Right atrium auricular region (tissue), 2 donors: ENCODE measurements around the gene C7orf25. TPM values are rescaled to one million over a fixed set of nuclear protein-coding genes. Genes with fewer than 3 reads are reported as not detected.

ENCODE experiments used
- DNase-seq: peaks from one replicate; pipeline ENCODE4 v3.0.0-alpha.2; 2019; ENCODE audit warnings: low spot score
- H3K27ac ChIP-seq, 2 donors: fragments of 200-600 bp; sonication (generic); 1 replicate in 1 of 2; 2 replicates in 1 of 2; pipeline ENCODE4 v1.5.1; 2016 to 2019
- H3K27me3 ChIP-seq, 2 donors: fragments of 200-600 bp; sonication (generic); one replicate each; pipeline versions ENCODE4 v1.5.1 to v1.6.0; 2017 to 2019
- H3K36me3 ChIP-seq: fragments of 200-600 bp; sonication (generic); one replicate; pipeline ENCODE4 v1.5.1; 2016
- H3K4me1 ChIP-seq, 2 donors: fragments of 200-600 bp; sonication (generic); one replicate each; pipeline versions ENCODE4 v1.5.1 to v1.6.0; 2017 to 2019
- H3K4me3 ChIP-seq, 2 donors: fragments of 200-600 bp; sonication (generic); 1 replicate in 1 of 2; 2 replicates in 1 of 2; pipeline ENCODE4 v1.5.1; 2017 to 2019; ENCODE audit warnings: mild to moderate bottlenecking in 1 of 2, moderate library complexity in 1 of 2
- H3K9me3 ChIP-seq, 2 donors: fragments of 200-600 bp; sonication (generic); one replicate each; pipeline ENCODE4 v1.5.1; 2019
- CTCF ChIP-seq, 2 donors: fragments of 200-600 bp; sonication (generic); IDR thresholded peaks; one replicate each; pipeline ENCODE4 v1.5.1; 2019; ENCODE audit warnings: antibody characterized with exemption in 2 of 2
- total RNA-seq, 2 donors: library from RNA; depleted of rRNA; stranded (reverse); fragments of >200 nt; gene quantifications; one replicate each; pipeline ENCODE4 v1.1.0, GENCODE V29; 2016

Gene C7orf25
- total RNA-seq, 2 donors from 2014 or later = 4.4 to 10.6 TPM

- no peak for DNase-seq
- Histone ChIP-seq H3K27me3 (no peaks in the 10 kb centered on the region), H3K36me3 (no peaks in the 10 kb centered on the region), H3K4me3 (no peak overlapping the region), H3K9me3 (no peaks in the 10 kb centered on the region), H3K4me1 (no peaks in the 10 kb centered on the region), H3K27ac (no peak overlapping the region)
- TF ChIP-seq CTCF (IDR thresholded peaks at IDR 0.05) = no peak
These were observed 42.1 kb upstream of the C7orf25 start for GRCh38 chr7:42953994-42954393.

GRCh38 chr7:42952328-42952727 is 40.5 kb upstream of the C7orf25 start:
- no peak overlapping the region for H3K4me3 ChIP-seq
- no peaks in the 10 kb centered on the region for H3K27me3 ChIP-seq
- no peak for TF ChIP-seq CTCF (IDR thresholded peaks at IDR 0.05)
- no peaks in the 10 kb centered on the region for H3K9me3 ChIP-seq
- H3K4me1 ChIP-seq = no peaks in the 10 kb centered on the region
- no peak for DNase-seq
- H3K27ac ChIP-seq = no peak overlapping the region
- no peaks in the 10 kb centered on the region for H3K36me3 ChIP-seq

- no peaks in the 10 kb centered on the region for H3K27me3 ChIP-seq
- no peaks in the 10 kb centered on the region for H3K4me1 ChIP-seq
- H3K4me3 ChIP-seq = no peak overlapping the region
- TF ChIP-seq CTCF (IDR thresholded peaks at IDR 0.05) = no peak
- no peak overlapping the region for H3K27ac ChIP-seq
- no peak for DNase-seq
- H3K36me3 ChIP-seq = no peaks in the 10 kb centered on the region
- no peaks in the 10 kb centered on the region for H3K9me3 ChIP-seq
These were observed 38.5 kb upstream of the C7orf25 start for GRCh38 chr7:42950417-42950816.

- no peak for TF ChIP-seq CTCF (IDR thresholded peaks at IDR 0.05)
- H3K4me1 ChIP-seq = no peaks in the 10 kb centered on the region
- DNase-seq = no peak
These were observed 35.7 kb upstream of the C7orf25 start for GRCh38 chr7:42947521-42947920.

GRCh38 chr7:42946627-42946950 is 34.7 kb upstream of the C7orf25 start:
- DNase-seq = no peak
- H3K4me3 ChIP-seq = no peak overlapping the region
- TF ChIP-seq CTCF (IDR thresholded peaks at IDR 0.05) = no peak
- H3K36me3 ChIP-seq = no peaks in the 10 kb centered on the region
- no peaks in the 10 kb centered on the region for H3K4me1 ChIP-seq
- no peaks in the 10 kb centered on the region for H3K27me3 ChIP-seq
- H3K9me3 ChIP-seq = no peaks in the 10 kb centered on the region
- H3K27ac ChIP-seq = no peak overlapping the region

More at GRCh38 chr7:42947521-42947920, 35.7 kb upstream of the C7orf25 start:
- Histone ChIP-seq H3K9me3 (no peaks in the 10 kb centered on the region), H3K27ac (no peak overlapping the region), H3K36me3 (no peaks in the 10 kb centered on the region), H3K27me3 (no peaks in the 10 kb centered on the region), H3K4me3 (no peak overlapping the region)

GRCh38 chr7:42945821-42946626 is 34.2 kb upstream of the C7orf25 start:
- DNase-seq = no peak
- no peak overlapping the region for H3K4me3 ChIP-seq
- no peaks in the 10 kb centered on the region for H3K27me3 ChIP-seq
- no peaks in the 10 kb centered on the region for H3K36me3 ChIP-seq
- no peaks in the 10 kb centered on the region for H3K4me1 ChIP-seq
- H3K27ac ChIP-seq = no peak overlapping the region
- TF ChIP-seq CTCF (IDR thresholded peaks at IDR 0.05) = no peak
- no peaks in the 10 kb centered on the region for H3K9me3 ChIP-seq
